Measurements from ENCODE around the gene CYP26C1.

- TF ChIP-seq CTCF (IDR thresholded peaks at IDR 0.05) (no peak), POLR2AphosphoS5 (IDR thresholded peaks at IDR 0.05) (no peak)
Observed at GRCh38 chr10:93064874-93065660, 4.5 kb downstream of the CYP26C1 start.
